GM15510 (cell line): Measurements from ENCODE around the gene CPLANE2.

ENCODE experiments used
- POLR2A ChIP-seq: IDR thresholded peaks from 3 replicates; pipeline ENCODE4 v1.6.1; 2011; ENCODE audit warnings: borderline replicate concordance; ENCODE audit not compliant: insufficient read length; ENCODE audit errors: extremely low read depth

CPLANE2 gene

DNA sequence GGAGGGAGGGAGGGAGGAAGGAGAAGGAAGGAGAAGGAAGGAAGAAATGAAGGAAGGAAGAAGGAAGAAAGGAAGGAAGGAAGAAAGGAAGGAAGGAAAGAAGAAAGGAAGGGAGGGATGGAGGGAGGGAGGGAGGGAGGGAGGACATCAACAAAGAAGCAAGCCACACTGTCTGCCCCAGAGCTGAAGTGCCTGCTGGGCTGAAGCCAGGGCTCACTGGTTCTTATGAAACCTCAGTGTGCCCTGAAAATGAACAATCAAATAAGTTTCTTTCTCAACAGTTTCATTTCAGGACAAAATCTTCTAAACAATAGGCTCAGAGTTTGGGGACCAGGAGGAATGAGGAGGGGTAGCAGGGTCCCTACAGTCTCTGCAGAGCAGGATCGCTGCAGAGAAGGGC is 45.7 kb downstream of the CPLANE2 start:
- TF ChIP-seq POLR2A, result no peak

- no peak for TF ChIP-seq POLR2A
Measured at GRCh38 chr1:16189921-16190621, 46.9 kb downstream of the CPLANE2 start.

DNA sequence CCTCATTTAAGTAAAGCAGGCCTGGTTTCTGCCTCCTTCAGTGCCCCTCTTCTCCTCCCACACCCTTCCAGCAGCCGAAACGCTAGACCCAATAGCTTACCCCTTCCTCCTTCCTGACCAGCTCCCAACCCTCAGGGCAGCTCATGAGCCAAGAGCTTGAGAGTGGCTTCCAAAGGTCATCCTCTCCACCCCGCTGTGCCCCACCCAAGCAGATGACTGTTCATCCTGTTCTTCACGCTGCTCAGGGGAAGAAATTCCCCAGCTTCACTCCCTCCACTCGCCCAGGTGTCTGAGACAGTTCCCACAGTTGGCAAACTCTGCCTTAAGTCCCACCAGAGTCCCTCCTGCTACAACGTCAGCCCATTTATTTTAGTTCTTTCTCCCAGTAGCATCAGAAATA is 48.0 kb downstream of the CPLANE2 start:
- no peak for TF ChIP-seq POLR2A

GRCh38 chr1:16187748-16188401 is 49.1 kb downstream of the CPLANE2 start:
- no peak for TF ChIP-seq POLR2A

DNA sequence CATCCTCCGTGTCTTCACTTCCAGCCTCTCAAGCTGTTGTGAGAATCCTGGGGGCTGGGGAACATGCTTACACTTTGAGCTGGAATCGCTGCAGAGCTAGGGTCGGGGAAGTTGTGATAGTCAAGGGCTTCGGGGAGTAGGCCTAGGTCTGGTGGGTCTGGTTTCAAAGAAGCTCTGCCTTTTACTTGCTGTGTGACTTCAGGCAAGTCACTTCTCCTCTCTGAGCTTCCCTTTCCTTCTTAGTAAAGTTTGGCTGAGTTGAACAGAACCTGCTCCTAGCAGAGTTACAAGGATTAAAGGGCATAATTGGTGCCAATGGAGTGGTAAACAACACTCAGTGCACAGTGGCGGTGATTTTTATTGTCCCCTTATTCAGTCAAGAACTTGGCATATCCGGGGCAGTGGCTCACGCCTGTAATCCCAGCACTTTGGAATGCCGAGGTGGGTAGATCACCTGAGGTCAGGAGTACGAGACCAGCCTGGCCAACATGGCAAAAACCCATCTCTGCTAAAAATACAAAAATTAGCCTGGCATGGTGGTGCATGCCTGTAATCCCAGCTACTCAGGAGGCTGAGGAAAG is 50.2 kb downstream of the CPLANE2 start:
- no peak for TF ChIP-seq POLR2A

GRCh38 chr1:16184557-16185303 is 52.3 kb downstream of the CPLANE2 start:
- TF ChIP-seq POLR2A, result no peak

DNA sequence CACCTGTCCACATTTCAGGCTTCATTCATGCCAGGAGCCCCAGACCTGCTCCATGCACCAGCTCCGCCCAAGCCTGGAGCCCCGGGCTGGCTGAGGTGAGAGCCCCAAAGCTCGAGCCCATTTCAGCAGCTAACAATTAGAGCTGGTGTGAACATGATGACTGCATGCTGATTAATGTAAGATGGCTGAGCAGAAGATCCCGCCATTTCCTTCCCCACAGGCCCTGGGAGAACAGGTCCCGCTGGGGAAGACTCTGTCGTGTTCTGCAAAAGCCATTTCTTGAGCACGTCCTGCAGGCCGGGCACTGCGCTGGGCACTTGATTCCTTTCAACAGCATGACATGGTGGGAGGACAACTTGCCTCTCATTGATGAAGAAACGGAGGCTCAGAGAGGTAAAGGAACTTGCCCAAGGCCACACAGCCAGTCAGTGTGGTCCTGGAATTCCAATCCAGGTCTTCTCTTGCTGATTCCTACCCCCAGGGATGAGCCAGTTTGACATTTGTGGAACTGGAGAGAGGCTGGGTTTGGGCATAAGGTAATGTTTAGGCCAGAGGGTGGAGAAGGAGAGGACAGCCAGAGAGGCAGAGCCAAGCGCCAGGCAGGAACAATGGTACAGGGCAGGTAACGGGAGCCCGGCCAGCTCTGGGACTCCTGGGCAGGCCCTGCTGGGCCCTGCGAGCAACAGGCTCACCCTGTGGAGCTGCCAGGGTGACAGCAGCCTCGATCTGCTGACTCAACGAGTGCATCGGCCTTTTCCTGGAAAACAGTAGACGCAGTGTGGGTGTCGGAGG is 53.0 kb downstream of the CPLANE2 start:
- TF ChIP-seq POLR2A, result no peak

GRCh38 chr1:16183179-16183578 is 53.8 kb downstream of the CPLANE2 start:
- TF ChIP-seq POLR2A, result no peak

GRCh38 chr1:16181887-16182719 is 54.9 kb downstream of the CPLANE2 start:
- TF ChIP-seq POLR2A, result no peak
